WERI-Rb-1 (cell line): Measurements from ENCODE around the gene ARFIP1.

Experiments used
- DNase-seq: peaks from one replicate; pipeline ENCODE4 v3.0.0-alpha.2; 2020
- H3K27ac ChIP-seq: fragments of 250-450 bp; sonication (Bioruptor Pico); 2 replicates; pipeline ENCODE4 v1.5.1; 2020; ENCODE audit warnings: mild to moderate bottlenecking, moderate library complexity
- H3K27me3 ChIP-seq: fragments of 250-450 bp; sonication (Bioruptor Pico); 2 replicates; pipeline ENCODE4 v1.5.1; 2021; ENCODE audit warnings: mild to moderate bottlenecking, low read depth, moderate library complexity; ENCODE audit not compliant: insufficient read depth, severe bottlenecking
- H3K36me3 ChIP-seq: fragments of 250-450 bp; sonication (Bioruptor Pico); 2 replicates; pipeline ENCODE4 v1.5.1; 2020; ENCODE audit warnings: mild to moderate bottlenecking, moderate library complexity
- H3K4me3 ChIP-seq: 2 replicates; pipeline ENCODE4 v1.5.1; 2011; ENCODE audit warnings: low read depth, mild to moderate bottlenecking, control low read depth, low read length
- H3K9me3 ChIP-seq: fragments of 250-450 bp; sonication (Bioruptor Pico); 2 replicates; pipeline ENCODE4 v1.5.1; 2021; ENCODE audit warnings: mild to moderate bottlenecking, moderate library complexity; ENCODE audit not compliant: severe bottlenecking
- CTCF ChIP-seq: IDR thresholded peaks from 2 replicates; pipeline ENCODE4 v1.5.1; 2011; ENCODE audit warnings: low read depth, mild to moderate bottlenecking, control low read depth, inconsistent platforms, low read length

ARFIP1 gene

DNA sequence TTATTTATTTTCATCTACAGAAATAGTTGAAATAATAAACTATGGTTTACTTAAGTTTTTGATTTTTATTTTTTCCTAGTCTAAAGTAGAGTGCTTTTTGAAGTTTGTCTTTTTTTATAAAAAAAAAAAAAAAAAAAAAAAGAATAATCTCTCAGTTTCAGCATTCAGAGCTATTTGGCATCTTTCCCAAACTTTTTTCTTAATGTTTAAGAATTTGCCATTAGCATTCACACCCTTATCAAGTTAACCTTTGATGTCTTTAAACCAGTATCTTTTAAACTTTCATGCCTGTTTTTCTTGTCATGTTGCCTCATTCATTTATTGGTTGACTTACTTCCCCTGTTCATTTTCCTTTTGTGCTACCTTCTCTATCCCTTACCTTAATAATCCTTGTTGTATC lies 95.5 kb downstream of the ARFIP1 start:
- Histone ChIP-seq H3K4me3 (no peak overlapping the region), H3K9me3 (peaks cover 12% of the 10 kb centered on the region), H3K27me3 (no peaks in the 10 kb centered on the region), H3K27ac (no peak overlapping the region), H3K36me3 (peaks cover 56% of the 10 kb centered on the region)
- DNase-seq = no peak
- TF ChIP-seq CTCF = no peak

- peaks cover 12% of the 10 kb centered on the region for H3K9me3 ChIP-seq
- DNase-seq = no peak
- no peak for TF ChIP-seq CTCF
- H3K36me3 ChIP-seq = peaks cover 54% of the 10 kb centered on the region
- H3K4me3 ChIP-seq = no peak overlapping the region
- H3K27me3 ChIP-seq = no peaks in the 10 kb centered on the region
- H3K27ac ChIP-seq = no peak overlapping the region
Observed at GRCh38 chr4:152877868-152878267, 98.1 kb downstream of the ARFIP1 start.

GRCh38 chr4:152880263-152880662 lies 100.5 kb downstream of the ARFIP1 start:
- DNase-seq = no peak
- Histone ChIP-seq H3K27ac (no peak overlapping the region), H3K9me3 (peaks cover 12% of the 10 kb centered on the region), H3K36me3 (peaks cover 48% of the 10 kb centered on the region), H3K27me3 (no peaks in the 10 kb centered on the region), H3K4me3 (no peak overlapping the region)
- no peak for TF ChIP-seq CTCF

GRCh38 chr4:152881974-152882373 lies 102.2 kb downstream of the ARFIP1 start:
- peaks cover 4% of the 10 kb centered on the region for H3K9me3 ChIP-seq
- no peak overlapping the region for H3K4me3 ChIP-seq
- no peak for TF ChIP-seq CTCF
- H3K36me3 ChIP-seq = peaks cover 36% of the 10 kb centered on the region
- DNase-seq = no peak
- H3K27me3 ChIP-seq = no peaks in the 10 kb centered on the region
- H3K27ac ChIP-seq = no peak overlapping the region

DNA sequence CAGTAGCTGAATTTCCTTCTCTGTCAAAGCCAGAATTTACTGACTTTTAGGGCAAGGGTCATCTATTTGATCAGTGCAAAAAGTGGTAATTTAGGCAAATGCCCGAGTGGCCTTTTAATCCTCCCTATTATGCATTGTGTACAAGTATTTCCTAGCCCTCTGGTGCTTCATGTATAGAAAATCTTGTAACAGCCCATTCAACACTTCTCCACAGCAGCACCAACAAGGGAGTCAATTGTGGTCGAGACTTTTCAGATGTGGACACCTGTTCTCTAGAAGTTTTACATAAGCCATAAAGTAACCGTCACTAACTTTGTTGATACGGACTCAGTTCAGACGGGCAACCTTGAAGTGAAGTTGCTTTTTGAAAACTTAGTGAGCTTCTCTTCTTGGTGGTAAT lies 105.4 kb downstream of the ARFIP1 start:
- DNase-seq = no peak

More for the DNA sequence above, 105.4 kb downstream of the ARFIP1 start:
- H3K27ac ChIP-seq = no peak overlapping the region
- H3K36me3 ChIP-seq = peaks cover 32% of the 10 kb centered on the region
- no peaks in the 10 kb centered on the region for H3K9me3 ChIP-seq
- TF ChIP-seq CTCF = no peak
- no peaks in the 10 kb centered on the region for H3K27me3 ChIP-seq
- H3K4me3 ChIP-seq = no peak overlapping the region
